Activated gamma-delta T cell (primary cell): Measurements from ENCODE around the gene PLAC1.

Experiments used
- DNase-seq: peaks from one replicate; lab custom pipeline; 2025; lab: John Stamatoyannopoulos, UW

PLAC1 gene

GRCh38 chrX:134670134-134670924 is 12.1 kb upstream of the PLAC1 start:
- no peak for DNase-seq

GRCh38 chrX:134669378-134670098 is 11.3 kb upstream of the PLAC1 start:
- DNase-seq: no peak

GRCh38 chrX:134664202-134664601 is 5.9 kb upstream of the PLAC1 start:
- DNase-seq: no peak

- DNase-seq: no peak
Observed at GRCh38 chrX:134661295-134661694, 3.0 kb upstream of the PLAC1 start.

GRCh38 chrX:134660627-134661026 is 2.4 kb upstream of the PLAC1 start:
- no peak for DNase-seq

GRCh38 chrX:134659761-134660160 is 1.5 kb upstream of the PLAC1 start:
- no peak for DNase-seq

- no peak for DNase-seq
Observed at GRCh38 chrX:134658760-134659023, 421 bp upstream of the PLAC1 start.

GRCh38 chrX:134654398-134655012 is 3.8 kb downstream of the PLAC1 start:
- DNase-seq: no peak

GRCh38 chrX:134653835-134654234 is 4.4 kb downstream of the PLAC1 start:
- DNase-seq: no peak

GRCh38 chrX:134650701-134651100 is 7.6 kb downstream of the PLAC1 start:
- no peak for DNase-seq

GRCh38 chrX:134649770-134650169 is 8.5 kb downstream of the PLAC1 start:
- DNase-seq: no peak

- DNase-seq: no peak
Observed at GRCh38 chrX:134647477-134647877, 10.8 kb downstream of the PLAC1 start.

- no peak for DNase-seq
Observed at GRCh38 chrX:134646691-134647090, 11.6 kb downstream of the PLAC1 start.

GRCh38 chrX:134645936-134646543 is 12.2 kb downstream of the PLAC1 start:
- DNase-seq: no peak

GRCh38 chrX:134642386-134642785 is 15.9 kb downstream of the PLAC1 start:
- DNase-seq: no peak

- no peak for DNase-seq
Observed at GRCh38 chrX:134641346-134641745, 16.9 kb downstream of the PLAC1 start.

GRCh38 chrX:134640914-134641313 is 17.4 kb downstream of the PLAC1 start:
- no peak for DNase-seq

- DNase-seq: no peak
Observed at GRCh38 chrX:134636851-134637250, 21.4 kb downstream of the PLAC1 start.

- DNase-seq: no peak
Observed at GRCh38 chrX:134634691-134635090, 23.6 kb downstream of the PLAC1 start.

GRCh38 chrX:134633832-134634231 is 24.4 kb downstream of the PLAC1 start:
- no peak for DNase-seq

GRCh38 chrX:134633394-134633793 is 24.9 kb downstream of the PLAC1 start:
- DNase-seq: no peak

GRCh38 chrX:134632355-134632754 is 25.9 kb downstream of the PLAC1 start:
- DNase-seq: no peak
